Measurements from ENCODE around the gene HCFC2.

HCFC2 gene

DNA sequence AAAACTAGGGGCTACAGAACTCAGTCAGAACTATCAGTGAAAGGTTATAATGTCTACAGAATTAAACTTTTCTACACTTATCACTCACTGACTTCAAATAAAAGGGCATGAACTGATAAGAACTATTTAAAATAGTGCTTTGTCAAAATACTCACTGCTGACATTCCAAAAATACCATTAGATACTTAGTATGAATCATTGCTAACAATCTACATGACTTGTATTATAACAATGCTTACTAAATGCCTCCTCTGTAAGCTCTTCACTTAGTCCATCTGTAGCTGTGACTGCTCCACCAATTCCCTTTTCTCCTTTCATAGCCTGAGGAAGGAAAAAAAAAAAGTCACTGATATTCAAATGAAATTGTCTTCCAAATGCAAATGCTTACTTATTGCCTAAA is 56.7 kb downstream of the HCFC2 start:
- no peak for DNase-seq (ENCODE audit: low spot score)

DNA sequence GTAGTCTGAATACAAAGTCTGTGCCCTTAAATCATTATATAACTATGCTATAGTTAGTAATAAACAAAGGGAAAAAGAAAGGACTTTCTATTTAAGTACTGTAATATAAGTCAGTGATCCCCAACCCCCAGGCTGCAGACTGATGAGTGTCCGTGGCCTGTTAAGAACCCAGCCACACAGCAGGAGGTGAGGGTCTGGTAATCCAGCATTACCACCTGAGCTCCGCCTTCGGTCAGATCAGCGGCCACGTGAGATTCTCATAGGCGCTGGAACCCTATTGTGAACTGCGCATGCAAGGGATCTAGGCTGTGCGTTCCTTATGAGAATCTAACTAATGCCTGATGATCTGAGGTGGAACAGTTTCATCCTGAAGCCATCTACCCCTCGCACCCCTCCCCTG is 58.0 kb downstream of the HCFC2 start:
- no peak for DNase-seq (ENCODE audit: low spot score)

DNA sequence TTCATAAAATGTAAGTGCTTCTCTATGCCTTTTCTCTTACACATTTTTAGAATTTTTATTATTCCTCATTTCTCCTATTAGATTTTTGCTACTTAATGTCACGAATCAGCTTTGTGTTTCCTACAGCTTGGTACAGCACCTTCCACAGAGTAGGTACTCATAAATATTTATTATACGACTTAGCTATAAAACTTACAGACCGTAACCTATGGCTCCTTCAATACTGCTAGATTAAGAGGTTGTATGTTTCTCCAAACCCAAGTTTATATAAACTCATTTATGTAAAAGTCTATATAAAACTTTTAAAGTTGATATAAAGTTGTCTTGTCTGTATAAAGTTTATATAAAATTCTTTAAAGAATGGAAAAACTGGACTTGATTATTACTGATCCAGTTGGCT is 62.2 kb downstream of the HCFC2 start:
- no peak for DNase-seq (ENCODE audit: low spot score)

DNA sequence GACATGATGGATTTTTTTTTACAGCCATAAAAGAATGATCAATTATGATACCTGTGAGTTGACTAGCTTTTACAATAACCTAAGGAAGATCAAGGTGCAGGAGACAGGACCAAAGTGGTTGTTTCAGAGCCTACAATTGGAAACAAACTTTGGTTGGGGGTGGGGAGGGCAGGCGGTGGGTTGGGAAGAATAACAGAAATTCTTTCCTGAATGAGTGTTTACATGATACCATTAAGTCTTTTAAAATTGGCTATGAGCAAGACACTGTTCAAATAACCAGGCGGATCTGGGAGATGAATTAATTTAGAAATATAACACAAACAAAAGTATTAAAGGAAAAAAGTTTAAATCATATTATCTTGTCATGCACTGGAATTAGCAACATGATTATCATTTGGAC is 66.4 kb downstream of the HCFC2 start:
- no peak for DNase-seq (ENCODE audit: low spot score)

DNA sequence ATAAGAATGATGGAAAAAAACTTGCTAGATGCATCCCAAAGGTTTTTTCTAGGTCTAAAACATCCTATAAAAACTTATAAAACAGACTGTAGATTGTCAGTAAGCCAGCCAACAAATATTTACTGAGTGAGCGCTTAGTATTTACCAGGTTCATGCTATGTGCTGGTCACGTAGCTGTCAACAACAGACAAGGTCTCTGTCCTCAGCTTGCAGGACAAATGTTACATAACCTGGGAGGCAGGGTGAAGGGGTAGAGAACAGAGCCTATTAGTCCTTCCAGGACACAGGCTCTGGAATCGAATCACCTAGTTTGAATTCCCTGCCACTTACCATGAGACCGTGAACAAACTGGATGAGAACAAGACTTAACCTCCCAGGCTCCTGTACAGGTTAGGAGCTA is 67.3 kb downstream of the HCFC2 start:
- DNase-seq (ENCODE audit: low spot score): no peak

DNA sequence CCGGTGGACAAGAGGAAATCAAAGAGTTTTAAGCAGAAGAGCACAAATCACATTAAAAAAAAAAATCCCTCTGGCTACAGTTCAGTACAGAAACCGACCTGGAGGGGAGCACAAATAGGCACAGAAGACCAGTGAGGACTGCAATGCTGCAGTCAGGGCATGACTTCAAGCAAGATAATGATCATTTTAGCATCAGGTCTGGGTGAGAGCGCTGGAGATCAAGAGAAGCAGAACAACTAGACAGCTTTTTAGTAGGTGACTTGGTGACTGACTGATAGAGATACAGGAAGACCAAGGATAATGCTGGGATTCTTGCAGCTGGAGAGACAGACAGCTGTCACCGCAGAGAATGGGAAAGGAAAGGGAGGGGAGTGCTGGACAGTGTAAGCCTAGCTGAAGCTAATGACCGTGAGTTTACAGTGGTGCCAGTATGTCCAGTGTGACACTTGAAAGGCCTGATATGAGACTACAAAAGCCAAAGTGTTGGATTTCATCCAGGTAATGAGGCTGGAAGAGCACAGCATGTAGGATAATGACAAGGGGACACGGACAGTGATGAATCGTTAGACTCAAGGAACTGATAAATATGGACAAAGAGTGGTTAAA is 68.1 kb downstream of the HCFC2 start:
- no peak for DNase-seq (ENCODE audit: low spot score)

DNA sequence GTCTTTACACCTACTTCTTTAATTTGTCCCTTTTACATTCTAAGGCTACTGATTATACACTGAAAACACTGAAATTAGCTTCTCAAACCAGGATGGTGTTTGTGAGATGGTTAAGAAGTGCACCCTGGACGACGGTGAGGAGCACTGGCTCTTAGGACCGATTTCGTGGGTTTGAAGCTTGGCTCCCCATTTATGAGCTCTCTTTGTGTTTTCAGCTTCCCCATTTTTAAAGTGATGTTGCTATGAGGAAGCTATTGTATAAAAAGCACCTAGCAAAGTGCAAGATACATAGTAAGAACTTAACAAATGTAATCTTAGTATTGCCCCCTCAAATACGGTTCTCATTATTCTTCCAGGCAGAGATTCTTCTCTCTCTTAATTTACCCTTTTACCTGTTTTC is 69.0 kb downstream of the HCFC2 start:
- DNase-seq (ENCODE audit: low spot score): no peak

DNA sequence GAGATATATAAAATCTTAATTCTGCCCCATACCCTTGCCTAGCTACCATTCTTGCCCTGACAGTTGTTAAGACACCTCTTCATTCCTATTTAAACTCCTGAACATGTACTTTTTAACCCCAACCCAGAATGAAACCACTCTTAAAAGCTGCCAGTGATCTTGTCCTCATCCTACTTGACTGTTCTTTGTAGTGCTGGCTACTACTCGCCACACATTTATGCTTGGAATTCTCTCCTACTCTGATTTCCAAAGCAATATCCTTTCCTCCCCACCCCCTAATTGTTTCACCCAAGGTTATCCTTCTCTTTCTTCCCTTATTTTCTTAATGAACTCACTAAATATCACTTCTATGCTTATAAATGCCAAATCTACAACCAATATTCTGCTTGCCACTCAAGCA is 69.5 kb downstream of the HCFC2 start:
- no peak for DNase-seq (ENCODE audit: low spot score)

DNA sequence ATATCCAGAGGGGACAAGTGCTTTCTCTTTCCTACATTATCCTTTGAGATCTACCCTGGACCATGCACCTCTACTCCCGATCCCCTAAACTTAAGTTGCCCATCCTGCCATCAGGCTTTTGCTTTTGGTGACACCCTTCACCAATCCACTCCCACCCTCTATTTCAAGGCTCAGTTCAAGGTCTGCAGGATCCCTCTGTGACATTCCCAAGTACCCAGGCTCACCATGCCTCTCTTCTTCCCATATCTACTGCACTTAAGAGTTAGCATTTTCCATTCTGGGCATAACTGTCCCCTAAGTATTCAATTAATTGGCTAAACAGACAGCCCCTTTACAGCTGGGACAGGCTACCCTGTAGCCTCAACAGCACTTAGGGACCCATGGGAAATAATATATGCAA is 70.6 kb downstream of the HCFC2 start:
- DNase-seq (ENCODE audit: low spot score): no peak

DNA sequence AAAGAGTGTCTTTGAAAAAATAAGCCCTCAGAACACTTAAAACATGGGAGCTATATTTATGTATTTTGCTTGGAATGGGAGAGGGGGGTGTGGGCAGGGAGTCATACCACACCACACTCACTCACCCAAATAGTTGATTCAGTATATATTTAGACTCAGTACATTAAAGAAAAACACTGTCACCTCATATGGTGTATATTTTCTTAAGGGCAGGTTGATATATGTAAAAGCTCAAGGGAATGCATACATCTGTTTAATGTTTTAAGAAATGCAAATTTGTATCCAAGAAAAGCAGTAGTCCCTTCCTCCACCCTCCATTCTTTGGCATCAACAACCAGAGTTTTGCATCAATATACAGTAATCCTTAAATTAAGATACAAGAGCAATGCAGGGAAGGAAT is 72.2 kb downstream of the HCFC2 start:
- DNase-seq (ENCODE audit: low spot score): no peak

DNA sequence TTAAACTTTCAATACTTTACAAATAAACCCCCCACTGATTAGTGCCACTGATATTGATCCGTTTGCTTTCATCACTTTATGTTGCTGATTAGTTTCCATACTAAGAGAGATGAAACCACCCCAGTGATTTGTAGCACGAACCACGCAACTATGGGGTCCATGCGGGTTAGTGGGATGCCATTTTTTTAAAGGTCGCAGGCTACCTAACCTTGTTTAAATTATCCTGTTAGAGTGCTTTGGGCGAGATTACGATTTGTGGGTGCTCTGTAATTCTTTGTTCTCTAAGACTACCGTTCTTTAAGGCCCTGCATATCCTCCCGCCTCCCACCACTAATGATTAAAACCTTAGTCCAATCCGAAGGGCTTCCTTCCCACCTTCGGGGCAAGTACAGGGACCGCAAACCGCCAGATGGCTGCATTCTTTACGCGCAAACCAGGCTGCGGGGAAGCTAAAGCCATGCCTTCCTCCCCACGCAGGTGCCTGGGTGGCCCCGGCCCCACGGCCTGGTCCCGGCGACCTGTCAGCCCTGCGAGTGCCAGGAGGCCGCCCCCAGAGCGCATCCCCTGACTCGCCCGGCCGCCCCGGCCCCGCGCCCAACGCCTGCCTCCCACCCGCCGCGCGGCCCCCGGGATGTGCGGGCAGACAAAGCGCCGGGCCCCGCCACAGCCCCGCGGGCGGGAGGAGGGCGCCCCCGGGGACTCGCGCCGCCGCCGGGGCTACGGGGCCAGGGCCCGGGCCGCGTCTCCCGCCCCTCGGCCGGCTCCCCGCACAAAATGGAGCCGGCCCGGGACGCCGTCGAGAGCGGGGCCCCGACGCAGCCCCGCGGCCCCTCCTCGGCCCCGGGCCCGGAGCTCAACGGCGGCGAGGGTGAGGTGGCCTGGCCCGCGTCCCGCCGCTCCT is 72.9 kb downstream of the HCFC2 start:
- DNase-seq (ENCODE audit: low spot score): no peak

DNA sequence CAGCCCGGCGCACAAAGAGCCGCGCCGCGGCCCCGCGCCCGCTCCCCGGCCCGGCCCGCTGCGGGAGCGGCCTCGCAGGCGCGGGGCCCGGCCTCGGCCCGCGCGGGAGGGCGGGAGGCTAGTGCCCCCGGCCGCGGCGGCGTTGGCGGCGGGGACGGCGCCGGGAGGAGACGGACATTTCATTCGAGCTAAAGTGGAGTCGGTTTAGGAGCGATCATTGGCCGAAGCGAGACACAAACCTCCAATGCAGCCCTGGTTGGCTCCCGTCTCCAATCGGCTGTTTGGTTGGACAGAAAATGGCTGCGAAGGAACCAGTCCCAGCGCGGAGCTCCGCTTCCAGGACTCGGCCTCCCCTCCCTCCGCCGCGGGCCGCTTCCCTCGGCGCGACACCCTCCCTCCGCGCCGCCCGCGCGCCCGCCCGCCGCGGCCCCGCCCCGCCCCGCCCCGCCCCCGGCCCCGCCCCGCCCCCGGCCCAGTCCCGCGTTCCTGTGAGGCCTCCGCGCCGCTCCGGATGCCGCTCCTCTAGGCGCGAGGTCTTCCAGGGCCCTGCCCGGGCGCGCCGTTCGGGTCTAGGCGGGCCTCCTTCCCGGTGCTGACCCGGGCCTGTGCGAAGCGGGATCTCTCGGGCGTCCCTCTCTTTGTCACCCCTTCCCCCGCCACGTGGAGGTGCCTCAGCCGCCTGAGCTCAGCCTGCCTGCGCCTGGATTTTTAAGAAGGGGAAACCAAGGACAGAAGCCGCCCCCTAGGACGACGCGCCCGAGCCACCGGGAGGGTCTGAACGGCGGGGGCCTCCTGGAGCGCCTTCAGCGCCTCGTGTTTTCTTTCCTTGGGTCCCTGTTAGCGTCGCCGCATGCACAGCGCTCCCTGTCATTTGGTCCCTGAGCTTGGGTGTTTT is 73.8 kb downstream of the HCFC2 start, which contains the start of gene NFYB:
NFYB (minus strand) TSS at position 309 of the 895 bp plus-strand sequence. CDS start 2,757 bp downstream, outside the sequence.
- DNase-seq (ENCODE audit: low spot score): peak; percentile 96

DNA sequence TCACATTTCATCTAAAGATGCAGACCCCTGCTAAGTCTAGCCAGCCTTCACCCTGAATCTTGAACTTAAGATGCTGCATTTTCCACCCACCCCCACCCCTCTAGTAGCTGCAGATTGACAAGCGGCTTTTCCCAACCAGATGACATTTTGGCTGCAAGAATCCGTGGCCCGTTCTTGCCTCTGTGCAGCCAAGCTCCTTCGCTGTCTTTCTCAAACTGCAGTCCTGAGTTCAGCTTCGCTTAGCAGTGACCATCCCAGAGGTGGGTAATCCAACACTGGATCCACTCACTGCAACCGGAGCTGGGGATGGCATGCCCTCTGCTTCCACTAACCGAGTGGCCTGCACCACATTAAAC is 74.4 kb downstream of the HCFC2 start:
- no peak for DNase-seq (ENCODE audit: low spot score)

DNA sequence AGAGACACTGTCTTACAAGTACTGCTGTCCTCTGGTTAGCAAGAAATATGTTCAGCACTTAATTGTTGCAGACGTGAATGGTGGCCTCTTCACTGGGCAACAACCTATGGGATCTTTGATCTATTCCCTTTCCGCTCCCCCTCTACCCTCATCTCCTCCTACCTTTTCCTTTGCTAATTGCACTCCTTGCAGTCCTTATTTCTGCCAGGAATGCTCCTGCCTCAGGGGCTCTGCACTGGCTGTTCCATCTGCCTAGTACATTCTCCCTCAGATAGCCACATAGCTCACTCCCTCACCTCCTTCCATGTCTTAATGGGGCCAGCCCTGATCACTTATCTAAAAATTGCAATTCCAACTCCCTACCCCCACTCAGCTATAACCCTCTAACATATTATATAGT is 78.2 kb downstream of the HCFC2 start:
- no peak for DNase-seq (ENCODE audit: low spot score)

DNA sequence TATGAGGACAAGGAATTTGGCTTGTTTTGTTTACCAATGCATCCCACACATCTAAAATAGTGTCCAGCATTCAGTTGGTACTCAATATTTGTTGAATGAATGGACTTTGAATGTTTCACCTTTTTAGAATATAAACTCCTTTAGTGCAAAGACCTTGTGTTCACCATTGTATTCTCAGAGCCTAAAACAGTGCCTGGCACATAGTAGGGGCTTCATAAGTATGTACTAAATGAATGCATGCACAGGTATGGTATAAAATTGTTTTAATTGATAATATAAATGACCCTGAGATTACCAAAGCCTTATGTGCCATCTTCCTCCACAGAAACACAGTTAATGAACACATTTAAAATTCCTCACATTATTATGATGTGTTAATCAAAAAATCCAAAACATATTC is 78.7 kb downstream of the HCFC2 start:
- DNase-seq (ENCODE audit: low spot score): no peak

DNA sequence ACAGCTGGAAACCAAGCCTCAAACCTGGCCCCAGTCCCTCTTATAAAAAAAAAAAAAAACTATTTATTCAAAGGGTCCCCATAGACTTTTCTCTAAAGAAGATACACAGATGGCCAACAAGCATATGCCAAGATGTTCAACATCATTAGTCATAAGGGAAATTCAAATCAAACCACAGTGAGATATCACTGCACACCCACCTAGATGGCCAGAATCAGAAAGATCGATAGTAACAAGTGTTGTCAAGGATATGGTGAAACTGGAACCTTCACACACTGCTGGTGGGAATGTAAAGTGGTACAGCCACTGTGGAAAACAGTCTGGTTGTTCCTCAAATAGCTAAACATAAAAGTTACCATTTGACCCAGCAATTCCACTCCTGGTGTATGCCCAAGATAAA is 79.6 kb downstream of the HCFC2 start:
- no peak for DNase-seq (ENCODE audit: low spot score)

DNA sequence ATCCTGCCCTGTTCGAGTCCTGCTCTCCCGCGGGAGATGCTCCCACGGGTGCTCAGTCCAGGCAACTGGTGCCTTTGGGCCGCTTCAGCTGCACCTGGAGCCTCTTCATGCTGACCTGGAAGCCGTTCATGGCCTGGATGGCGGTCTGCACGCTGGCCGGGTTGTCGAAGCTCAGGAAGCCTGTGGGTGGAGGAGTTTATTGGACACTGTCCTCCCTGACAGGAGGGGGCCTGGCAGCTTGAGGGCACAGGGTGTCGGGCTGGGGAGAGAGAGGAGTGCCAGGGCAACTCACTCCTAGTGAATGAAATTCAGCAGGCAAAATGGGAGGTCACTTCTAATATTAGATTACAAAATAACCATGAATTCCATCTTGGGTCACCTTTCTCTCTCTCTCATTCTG is 83.0 kb downstream of the HCFC2 start:
- DNase-seq (ENCODE audit: low spot score): no peak

DNA sequence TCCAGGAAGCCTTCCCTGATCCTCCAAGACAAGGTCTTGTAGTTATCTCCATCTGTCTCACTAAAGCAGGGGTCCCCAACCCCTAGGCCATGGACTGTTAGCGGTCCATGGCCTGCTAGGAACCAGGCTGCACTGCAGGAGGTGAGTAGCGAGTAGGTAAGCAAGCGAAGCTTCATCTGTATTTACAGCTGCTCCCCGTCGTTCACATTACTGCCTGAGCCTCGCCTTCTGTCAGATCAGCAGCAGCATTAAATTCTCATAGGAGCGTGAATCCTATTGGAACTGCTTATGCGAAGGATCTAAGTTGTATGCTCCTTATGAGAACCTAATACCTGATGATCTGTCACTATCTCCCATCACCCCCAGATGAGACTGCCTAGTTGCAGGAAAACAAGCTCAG is 86.1 kb downstream of the HCFC2 start:
- no peak for DNase-seq (ENCODE audit: low spot score)

DNA sequence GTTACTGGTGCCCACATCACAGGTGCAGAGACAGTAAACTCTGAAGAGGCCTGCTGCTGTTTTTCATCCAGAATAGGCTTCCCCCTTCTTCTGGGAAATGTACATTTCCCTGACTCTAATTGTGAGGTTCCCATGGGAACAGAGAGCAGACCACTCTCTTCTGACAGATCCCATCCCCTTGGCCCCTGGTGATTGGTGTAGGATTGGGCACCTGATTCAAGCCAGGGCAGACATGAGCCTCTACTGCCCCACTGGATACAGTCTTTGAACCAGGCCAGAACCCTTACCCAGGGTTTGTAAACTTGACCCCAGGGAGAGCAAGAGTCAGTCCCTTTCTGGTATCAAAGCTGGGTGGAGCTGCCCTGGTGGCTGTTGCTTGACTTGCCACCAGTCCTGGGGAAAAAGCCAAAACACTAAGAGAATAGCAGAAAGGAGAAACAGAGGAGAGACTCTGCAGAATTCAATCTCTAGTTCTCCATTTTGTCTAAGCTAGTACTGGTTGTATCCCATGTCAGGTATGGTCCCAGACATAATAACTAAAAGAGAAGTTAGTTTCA is 88.4 kb downstream of the HCFC2 start:
- no peak for DNase-seq (ENCODE audit: low spot score)

DNA sequence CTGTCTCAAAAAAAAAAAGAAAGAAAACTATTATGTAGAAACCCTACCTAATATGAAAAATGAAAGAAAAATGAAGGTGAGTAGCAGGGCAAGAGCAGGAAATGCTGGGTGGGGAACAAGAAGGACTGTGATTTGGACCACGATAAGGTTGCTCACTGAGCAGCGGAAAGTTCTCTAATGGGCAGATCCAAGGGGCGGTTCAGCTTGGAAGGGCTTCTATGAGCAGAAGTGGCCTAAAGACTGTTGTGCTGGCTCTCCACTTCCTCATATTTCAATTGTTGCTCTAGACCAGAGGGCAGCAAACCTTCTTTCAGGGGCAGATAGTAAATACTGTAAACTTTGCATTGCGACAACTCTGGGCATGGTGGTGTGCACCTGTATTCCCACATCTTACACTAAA is 90.0 kb downstream of the HCFC2 start:
- no peak for DNase-seq (ENCODE audit: low spot score)

DNA sequence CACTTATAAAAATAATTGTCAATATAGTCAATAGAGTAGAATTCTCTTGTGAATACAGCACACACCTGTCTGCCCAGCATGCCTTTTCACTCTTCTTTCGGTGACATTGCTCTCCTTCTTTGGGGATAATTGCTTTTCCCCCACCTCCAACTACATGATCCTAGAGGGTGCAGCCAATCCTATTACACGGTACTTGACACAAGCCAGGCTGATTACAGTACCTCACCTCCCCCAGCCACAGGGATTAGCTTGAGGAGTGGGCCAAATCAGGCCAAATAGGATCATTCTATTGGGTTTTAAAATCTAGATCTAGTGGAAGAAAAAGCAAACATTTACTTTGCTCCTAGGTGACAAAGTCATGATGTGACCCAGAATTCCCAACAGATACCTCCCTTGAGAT is 90.5 kb downstream of the HCFC2 start:
- no peak for DNase-seq (ENCODE audit: low spot score)

Data from HuH-7 (cell line).